Esophagus squamous epithelium (tissue), 5 donors: ENCODE results near the gene CACUL1. TPM values are rescaled to one million over a fixed set of nuclear protein-coding genes. Genes with fewer than 3 reads are reported as not detected.

Experiments
- DNase-seq: peaks from one replicate; lab custom pipeline; 2025; lab: John Stamatoyannopoulos, UW
- H3K27ac ChIP-seq, 4 donors: fragments of 200-600 bp; sonication (generic); one replicate each; pipeline ENCODE4 v1.5.1; 2016 to 2019; ENCODE audit warnings: mild to moderate bottlenecking in 1 of 4
- H3K27me3 ChIP-seq, 4 donors: fragments of 200-600 bp; sonication (generic); 1 replicate in 3 of 4; 2 replicates in 1 of 4; pipeline versions ENCODE4 v1.5.1 to v1.6.0; 2017 to 2021; ENCODE audit warnings: antibody characterized with exemption in 1 of 4
- H3K36me3 ChIP-seq, 3 donors: fragments of 200-600 bp; sonication (generic); one replicate each; pipeline ENCODE4 v1.5.1; 2016 to 2019
- H3K4me1 ChIP-seq, 3 donors: fragments of 200-600 bp; sonication (generic); one replicate each; pipeline ENCODE4 v1.5.1; 2017 to 2019
- H3K4me3 ChIP-seq, 4 donors: fragments of 200-600 bp; sonication (generic); 1 replicate in 3 of 4; 2 replicates in 1 of 4; pipeline ENCODE4 v1.5.1; 2016 to 2019; ENCODE audit warnings: mild to moderate bottlenecking in 2 of 4, moderate library complexity in 1 of 4
- H3K9me3 ChIP-seq, 3 donors: fragments of 200-600 bp; sonication (generic); one replicate each; pipeline ENCODE4 v1.5.1; 2016 to 2019
- POLR2A ChIP-seq, 4 donors: fragments of 450-650 bp; IDR thresholded peaks; one replicate each; pipeline ENCODE4 v1.6.1; 2017; ENCODE audit warnings: antibody characterized with exemption in 4 of 4, mild to moderate bottlenecking in 4 of 4, moderate library complexity in 3 of 4
- WGBS, 2 donors: methylation state at CpG; one replicate each; pipeline ENCODE4 v1.1.5; 2018; 5-methylcytosine and 5-hydroxymethylcytosine counted together
- intact Hi-C: fragments of 100-400 bp; cut with DNase I; formaldehyde crosslinking; loops from one replicate; pipeline ENCODE4 v1.15.0; 2022
- total RNA-seq, 4 donors: library from RNA; depleted of rRNA; stranded (reverse); fragments of >200 nt; gene quantifications; one replicate each; pipeline ENCODE4 v1.1.0, GENCODE V29; 2016
- TF ChIP-seq, protein P1 (sequence below), 6 experiments: fragments of 450-650 bp in 4 of 6; fragments of 200-600 bp in 2 of 6; sonication (generic) in 2 of 6; IDR thresholded peaks; one replicate each; pipeline ENCODE4 v1.5.1; 2016 to 2019; ENCODE audit warnings: antibody characterized with exemption in 6 of 6, mild to moderate bottlenecking in 4 of 6, moderate library complexity in 4 of 6
- donor health status: DM: yes; HTN: yes; CAD: no.

Gene CACUL1
- total RNA-seq, 4 donors from 2014 or later = 23.7 to 36.6 (median 31.4) TPM

DNA sequence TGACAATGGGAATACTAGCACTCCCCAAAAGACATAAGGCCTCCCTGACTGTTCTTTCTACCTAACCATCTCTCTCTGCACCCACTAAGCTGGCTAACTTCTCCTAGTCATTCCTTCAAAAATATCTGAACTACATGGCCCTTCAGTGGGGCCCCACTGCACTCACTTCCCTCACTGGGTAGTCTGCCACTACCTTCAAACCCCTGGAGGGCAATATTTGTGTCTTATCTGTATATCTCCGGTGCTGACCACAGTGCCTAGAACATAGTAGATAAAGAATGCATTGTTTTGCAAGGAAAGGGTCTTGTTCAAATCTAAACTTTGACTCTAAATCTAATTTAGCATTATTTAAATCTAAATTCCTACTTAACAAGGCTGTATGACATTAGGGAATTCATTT is 44.3 kb downstream of the CACUL1 start:
- H3K4me1 ChIP-seq = no peaks in the 10 kb centered on the region
- WGBS, 2 donors = 83 to 88% methylated on average over 1 of the region's 1 CpG
- H3K27me3 ChIP-seq = no peaks in the 10 kb centered on the region
- no peak overlapping the region for H3K27ac ChIP-seq
- no peaks in the 10 kb centered on the region for H3K9me3 ChIP-seq
- H3K36me3 ChIP-seq = peaks cover 0 to 27% (median 0%) of the 10 kb centered on the region in 3 donors
- no peak for TF ChIP-seq POLR2A (IDR thresholded peaks at IDR 0.05)
- TF ChIP-seq, protein P1, sequence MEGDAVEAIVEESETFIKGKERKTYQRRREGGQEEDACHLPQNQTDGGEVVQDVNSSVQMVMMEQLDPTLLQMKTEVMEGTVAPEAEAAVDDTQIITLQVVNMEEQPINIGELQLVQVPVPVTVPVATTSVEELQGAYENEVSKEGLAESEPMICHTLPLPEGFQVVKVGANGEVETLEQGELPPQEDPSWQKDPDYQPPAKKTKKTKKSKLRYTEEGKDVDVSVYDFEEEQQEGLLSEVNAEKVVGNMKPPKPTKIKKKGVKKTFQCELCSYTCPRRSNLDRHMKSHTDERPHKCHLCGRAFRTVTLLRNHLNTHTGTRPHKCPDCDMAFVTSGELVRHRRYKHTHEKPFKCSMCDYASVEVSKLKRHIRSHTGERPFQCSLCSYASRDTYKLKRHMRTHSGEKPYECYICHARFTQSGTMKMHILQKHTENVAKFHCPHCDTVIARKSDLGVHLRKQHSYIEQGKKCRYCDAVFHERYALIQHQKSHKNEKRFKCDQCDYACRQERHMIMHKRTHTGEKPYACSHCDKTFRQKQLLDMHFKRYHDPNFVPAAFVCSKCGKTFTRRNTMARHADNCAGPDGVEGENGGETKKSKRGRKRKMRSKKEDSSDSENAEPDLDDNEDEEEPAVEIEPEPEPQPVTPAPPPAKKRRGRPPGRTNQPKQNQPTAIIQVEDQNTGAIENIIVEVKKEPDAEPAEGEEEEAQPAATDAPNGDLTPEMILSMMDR (IDR thresholded peaks at IDR 0.05) = no peak
- intact Hi-C loops = no loop called here
- H3K4me3 ChIP-seq = no peak overlapping the region
- DNase-seq = no peak

DNA sequence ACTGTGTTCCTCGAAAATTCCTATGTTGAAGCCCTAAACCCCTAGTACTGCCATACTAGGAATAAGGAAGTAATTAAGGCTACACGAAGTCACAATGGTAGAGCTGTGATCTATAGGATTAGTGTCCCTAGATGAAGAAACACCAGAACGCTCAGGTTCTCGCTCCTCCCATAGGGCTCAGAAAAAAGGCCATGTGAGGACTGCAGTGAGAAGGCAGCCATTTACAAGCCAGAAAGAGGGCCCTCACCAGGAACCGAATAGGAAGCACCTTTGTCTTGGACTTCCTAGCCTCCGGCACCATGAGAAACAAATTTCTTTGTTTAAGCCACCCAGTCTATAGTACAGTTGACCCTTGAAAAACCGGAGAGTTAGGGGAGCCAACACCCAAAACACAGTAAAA is 46.2 kb downstream of the CACUL1 start:
- Histone ChIP-seq H3K36me3 (peaks cover 0 to 27% (median 0%) of the 10 kb centered on the region in 3 donors), H3K27ac (no peak overlapping the region), H3K9me3 (no peaks in the 10 kb centered on the region), H3K27me3 (no peaks in the 10 kb centered on the region), H3K4me3 (no peak overlapping the region), H3K4me1 (no peaks in the 10 kb centered on the region)
- intact Hi-C loops = no loop called here
- 74 to 88% methylated on average over 7 of the region's 7 CpGs for WGBS, 2 donors
- no peak for DNase-seq
- no peak for TF ChIP-seq POLR2A (IDR thresholded peaks at IDR 0.05)
- TF ChIP-seq, protein P1 (IDR thresholded peaks at IDR 0.05) = no peak

DNA sequence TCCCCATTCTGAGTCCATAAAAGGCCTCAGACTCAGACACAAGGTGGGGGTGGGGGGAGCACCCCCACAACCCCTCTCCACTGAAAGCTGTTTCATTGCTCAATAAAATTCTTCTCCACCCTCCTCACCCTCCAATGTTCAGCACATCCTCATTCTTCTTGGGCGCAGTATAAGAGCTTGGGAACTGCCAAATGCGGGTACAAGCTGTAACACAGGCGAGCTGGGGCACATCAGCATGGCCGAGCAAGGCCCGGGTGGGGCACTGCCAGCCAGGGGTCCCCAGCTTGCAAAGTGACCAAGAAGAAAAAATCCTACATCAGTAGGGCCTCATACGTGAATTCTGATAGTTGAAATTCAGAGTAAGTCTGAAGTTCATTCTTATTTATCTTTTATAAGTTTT is 50.1 kb downstream of the CACUL1 start:
- no peak for DNase-seq
- 76 to 82% methylated on average over 5 to 6 of the region's 6 CpGs for WGBS, 2 donors

DNA sequence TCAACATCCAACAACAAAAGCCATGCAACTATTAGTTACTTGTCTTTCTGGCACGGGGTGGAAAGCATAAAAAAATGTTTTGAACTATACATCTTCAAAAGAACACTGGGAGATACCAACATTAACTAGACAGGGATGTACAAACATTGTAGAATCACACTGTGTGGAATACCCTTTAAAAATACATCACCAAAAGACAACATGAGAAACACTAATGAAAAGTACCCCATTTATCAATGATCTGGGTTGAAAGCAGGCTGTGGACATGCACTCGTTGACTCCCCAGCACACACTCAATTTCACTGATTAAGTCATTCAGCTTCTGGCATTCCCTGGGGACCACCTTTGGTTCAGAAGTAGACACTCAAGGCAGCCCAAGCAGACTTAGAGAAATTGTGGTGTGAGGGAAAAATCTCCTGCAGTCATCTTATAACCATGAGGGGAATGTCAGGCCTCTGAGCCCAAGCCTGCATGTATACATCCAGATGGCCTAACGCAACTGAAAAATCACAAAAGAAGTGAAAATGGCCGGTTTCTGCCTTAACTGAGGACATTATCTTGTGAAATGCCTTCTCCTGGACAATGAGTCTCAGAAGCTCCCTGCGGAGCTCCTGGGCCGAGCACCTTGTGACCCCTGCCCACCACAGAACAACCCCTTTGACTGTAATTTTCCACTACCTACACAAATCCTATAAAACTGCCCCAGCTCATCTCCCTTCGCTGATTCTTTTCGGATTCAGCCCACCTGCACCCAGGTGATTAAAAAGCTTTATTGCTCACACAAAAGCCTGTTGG is 53.0 kb downstream of the CACUL1 start:
- Histone ChIP-seq H3K27ac (no peak overlapping the region), H3K27me3 (no peaks in the 10 kb centered on the region), H3K36me3 (peaks cover 0 to 35% (median 0%) of the 10 kb centered on the region in 3 donors), H3K9me3 (no peaks in the 10 kb centered on the region), H3K4me3 (no peak overlapping the region), H3K4me1 (no peaks in the 10 kb centered on the region)
- TF ChIP-seq, protein P1 (IDR thresholded peaks at IDR 0.05) = no peak
- WGBS, 2 donors = 93 to 94% methylated on average over 6 to 7 of the region's 8 CpGs
- intact Hi-C loops = no loop called here
- no peak for DNase-seq

More for the DNA sequence above, 50.1 kb downstream of the CACUL1 start:
- no peak for TF ChIP-seq POLR2A (IDR thresholded peaks at IDR 0.05)
- TF ChIP-seq, protein P1 (IDR thresholded peaks at IDR 0.05) = no peak
- H3K36me3 ChIP-seq = peaks cover 0 to 25% (median 0%) of the 10 kb centered on the region in 3 donors
- no peaks in the 10 kb centered on the region for H3K27me3 ChIP-seq
- intact Hi-C loops = no loop called here
- no peak overlapping the region for H3K27ac ChIP-seq
- H3K4me1 ChIP-seq = no peaks in the 10 kb centered on the region
- H3K9me3 ChIP-seq = no peaks in the 10 kb centered on the region
- H3K4me3 ChIP-seq = no peak overlapping the region

DNA sequence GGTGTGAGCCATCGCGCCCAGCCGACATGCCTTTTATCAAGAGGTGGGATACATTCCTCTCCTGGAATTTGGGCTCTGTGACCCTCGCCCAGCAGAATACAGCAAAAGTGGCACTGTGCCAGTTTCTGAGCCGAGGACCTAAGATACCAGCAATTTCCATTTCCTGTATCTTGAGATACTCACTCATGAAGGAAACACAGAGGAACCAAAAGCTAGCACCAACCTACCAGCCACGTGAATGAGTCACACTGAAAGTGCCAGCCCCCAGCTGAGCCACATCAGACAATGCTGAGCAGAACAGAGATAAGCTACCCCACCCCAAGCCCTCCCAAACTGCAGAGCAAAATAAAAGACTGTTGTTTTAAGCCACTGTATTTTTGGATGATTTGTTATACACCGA is 56.3 kb downstream of the CACUL1 start:
- no peak for DNase-seq
- H3K4me1 ChIP-seq = peaks cover 0 to 8% (median under 1%) of the 10 kb centered on the region in 3 donors
- no peaks in the 10 kb centered on the region for H3K27me3 ChIP-seq
- intact Hi-C loops = no loop called here
- H3K27ac ChIP-seq = no peak overlapping the region
- H3K36me3 ChIP-seq = peaks cover 0 to 38% (median 0%) of the 10 kb centered on the region in 3 donors
- WGBS, 2 donors = 70 to 75% methylated on average over 2 to 6 of the region's 7 CpGs
- TF ChIP-seq, protein P1 (IDR thresholded peaks at IDR 0.05) = no peak
- TF ChIP-seq POLR2A (IDR thresholded peaks at IDR 0.05) = no peak
- H3K9me3 ChIP-seq = no peaks in the 10 kb centered on the region
- H3K4me3 ChIP-seq = no peak overlapping the region
